ENCODE results near the gene ANKLE2.
"Not testable (repeated sequence)": the region's sequence is repeated elsewhere in the genome, so short reads cannot be mapped to it uniquely, and the experiment has no call there.

Gene ANKLE2

GRCh38 chr12:132759359-132759758, 2.3 kb downstream of the ANKLE2 start:
- H3K4me3 ChIP-seq (ENCODE audit: low read depth, low read length) = no peak overlapping the region
- H3K9me3 ChIP-seq (ENCODE audit: control insufficient read depth, insufficient read depth, low read length) = no peaks in the 10 kb centered on the region
- no peaks in the 10 kb centered on the region for H3K4me1 ChIP-seq (ENCODE audit: control insufficient read depth, insufficient read depth, low read length)
- H3K9ac ChIP-seq (ENCODE audit: low read depth, low read length) = no peak overlapping the region
- H3K27me3 ChIP-seq (ENCODE audit: control insufficient read depth, insufficient read depth, low read length) = no peaks in the 10 kb centered on the region
- H3K36me3 ChIP-seq (ENCODE audit: control insufficient read depth, insufficient read depth, low read length) = peaks cover 10% of the 10 kb centered on the region

- not testable (repeated sequence) for H3K27me3 ChIP-seq (ENCODE audit: control insufficient read depth, insufficient read depth, low read length); H3K9me3 ChIP-seq (ENCODE audit: control insufficient read depth, insufficient read depth, low read length); H3K4me1 ChIP-seq (ENCODE audit: control insufficient read depth, insufficient read depth, low read length); H3K4me3 ChIP-seq (ENCODE audit: low read depth, low read length); H3K9ac ChIP-seq (ENCODE audit: low read depth, low read length)
- H3K36me3 ChIP-seq (ENCODE audit: control insufficient read depth, insufficient read depth, low read length) = peaks cover 11% of the 10 kb centered on the region
These were observed 2.8 kb downstream of the ANKLE2 start for GRCh38 chr12:132758825-132759224.

DNA sequence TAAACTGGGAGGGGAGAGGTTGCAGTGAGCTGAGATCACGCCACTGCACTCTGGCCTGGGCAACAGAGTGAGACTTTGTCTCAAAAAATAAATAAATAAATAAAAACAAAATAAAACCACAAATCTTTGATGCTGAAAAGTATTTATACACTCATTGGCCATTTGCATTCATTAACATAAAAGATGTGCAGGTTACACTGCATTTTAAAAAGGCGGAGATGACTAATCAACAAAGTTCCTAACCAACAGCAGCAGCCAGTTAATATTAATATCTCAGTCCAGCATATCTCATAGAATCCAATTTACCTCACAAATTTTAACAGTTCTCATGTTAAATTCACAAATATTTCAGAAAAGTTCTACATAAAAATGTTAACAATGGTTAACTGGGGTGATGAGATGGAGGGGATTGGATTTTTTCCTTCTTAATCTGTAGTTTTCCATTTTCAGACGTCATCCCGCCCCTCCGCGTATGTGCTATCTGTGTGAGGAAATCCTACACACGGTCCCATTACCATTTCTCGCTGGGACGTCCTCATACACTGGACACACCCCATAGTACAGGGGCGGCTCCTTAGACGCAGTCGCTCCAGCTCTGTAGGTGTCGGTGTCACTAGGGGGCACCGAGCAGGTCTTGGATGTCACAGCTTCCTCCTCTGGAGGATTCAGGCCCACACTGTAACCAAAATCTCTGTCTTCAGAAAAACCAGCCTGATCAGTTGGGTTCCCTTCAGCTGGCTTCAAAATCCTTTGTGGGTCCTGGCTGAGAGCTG, 7.3 kb downstream of the ANKLE2 start:
- Histone ChIP-seq H3K4me3 (ENCODE audit: low read depth, low read length) (no peak overlapping the region), H3K4me1 (ENCODE audit: control insufficient read depth, insufficient read depth, low read length) (no peaks in the 10 kb centered on the region), H3K27me3 (ENCODE audit: control insufficient read depth, insufficient read depth, low read length) (no peaks in the 10 kb centered on the region), H3K36me3 (ENCODE audit: control insufficient read depth, insufficient read depth, low read length) (peaks cover 29% of the 10 kb centered on the region), H3K9me3 (ENCODE audit: control insufficient read depth, insufficient read depth, low read length) (no peaks in the 10 kb centered on the region), H3K9ac (ENCODE audit: low read depth, low read length) (no peak overlapping the region)

- H3K27me3 ChIP-seq (ENCODE audit: control insufficient read depth, insufficient read depth, low read length); H3K9ac ChIP-seq (ENCODE audit: low read depth, low read length); H3K9me3 ChIP-seq (ENCODE audit: control insufficient read depth, insufficient read depth, low read length); H3K4me1 ChIP-seq (ENCODE audit: control insufficient read depth, insufficient read depth, low read length); H3K4me3 ChIP-seq (ENCODE audit: low read depth, low read length): not testable (repeated sequence)
- peaks cover 33% of the 10 kb centered on the region for H3K36me3 ChIP-seq (ENCODE audit: control insufficient read depth, insufficient read depth, low read length)
These were observed 8.0 kb downstream of the ANKLE2 start for GRCh38 chr12:132753670-132754069.

DNA sequence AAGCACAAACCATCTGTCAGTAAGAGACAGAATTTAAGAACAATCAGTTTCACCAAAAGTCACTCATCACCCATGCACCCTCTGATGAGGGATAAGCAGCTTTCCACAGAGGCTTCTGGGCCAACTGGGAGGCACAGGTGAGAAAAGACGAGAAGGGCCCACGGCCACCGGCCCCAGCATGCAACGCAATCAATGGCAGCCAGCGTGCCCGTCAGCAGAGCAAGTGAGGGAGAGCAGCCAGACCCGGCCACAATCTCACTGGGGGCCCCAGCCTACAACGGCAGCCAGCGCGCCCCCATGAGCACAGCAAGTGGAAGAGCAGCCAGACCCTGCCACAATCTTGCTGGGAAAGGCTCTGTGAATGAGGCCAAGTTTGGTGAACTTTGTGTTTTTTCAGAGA, 13.3 kb downstream of the ANKLE2 start:
- H3K9me3 ChIP-seq (ENCODE audit: control insufficient read depth, insufficient read depth, low read length) = no peaks in the 10 kb centered on the region
- H3K4me1 ChIP-seq (ENCODE audit: control insufficient read depth, insufficient read depth, low read length) = no peaks in the 10 kb centered on the region
- no peak overlapping the region for H3K9ac ChIP-seq (ENCODE audit: low read depth, low read length)
- peaks cover 65% of the 10 kb centered on the region for H3K36me3 ChIP-seq (ENCODE audit: control insufficient read depth, insufficient read depth, low read length)
- no peaks in the 10 kb centered on the region for H3K27me3 ChIP-seq (ENCODE audit: control insufficient read depth, insufficient read depth, low read length)
- H3K4me3 ChIP-seq (ENCODE audit: low read depth, low read length) = no peak overlapping the region

- Histone ChIP-seq H3K27me3 (ENCODE audit: control insufficient read depth, insufficient read depth, low read length) (no peaks in the 10 kb centered on the region), H3K4me1 (ENCODE audit: control insufficient read depth, insufficient read depth, low read length) (no peaks in the 10 kb centered on the region), H3K4me3 (ENCODE audit: low read depth, low read length) (no peak overlapping the region), H3K36me3 (ENCODE audit: control insufficient read depth, insufficient read depth, low read length) (peaks cover 69% of the 10 kb centered on the region), H3K9me3 (ENCODE audit: control insufficient read depth, insufficient read depth, low read length) (no peaks in the 10 kb centered on the region), H3K9ac (ENCODE audit: low read depth, low read length) (no peak overlapping the region)
These were observed 13.7 kb downstream of the ANKLE2 start for GRCh38 chr12:132747896-132748295.

DNA sequence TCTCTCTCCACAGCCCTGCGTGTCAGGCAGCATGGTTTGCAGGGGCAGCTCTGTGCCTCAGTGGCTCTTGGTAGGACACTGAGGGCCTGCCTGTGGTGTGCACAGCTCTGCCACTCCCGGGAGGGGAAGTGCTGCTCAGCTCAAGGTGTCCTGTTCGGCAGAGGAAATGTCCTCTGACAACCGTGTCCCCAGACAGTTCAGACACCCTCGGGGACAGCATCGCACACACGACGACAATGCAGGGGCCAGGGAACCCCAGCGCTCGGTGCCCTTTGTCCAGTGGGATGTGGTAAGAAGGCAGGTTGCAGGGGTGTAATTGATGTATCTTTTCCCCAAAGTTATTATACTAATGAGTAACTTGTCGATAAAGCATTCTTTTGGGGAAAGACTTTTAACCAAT, 14.2 kb downstream of the ANKLE2 start:
- no peak overlapping the region for H3K9ac ChIP-seq (ENCODE audit: low read depth, low read length)
- H3K36me3 ChIP-seq (ENCODE audit: control insufficient read depth, insufficient read depth, low read length) = peaks cover 74% of the 10 kb centered on the region
- H3K4me1 ChIP-seq (ENCODE audit: control insufficient read depth, insufficient read depth, low read length) = no peaks in the 10 kb centered on the region
- H3K9me3 ChIP-seq (ENCODE audit: control insufficient read depth, insufficient read depth, low read length) = no peaks in the 10 kb centered on the region
- H3K27me3 ChIP-seq (ENCODE audit: control insufficient read depth, insufficient read depth, low read length) = no peaks in the 10 kb centered on the region
- no peak overlapping the region for H3K4me3 ChIP-seq (ENCODE audit: low read depth, low read length)

- peaks cover 74% of the 10 kb centered on the region for H3K36me3 ChIP-seq (ENCODE audit: control insufficient read depth, insufficient read depth, low read length)
- H3K9ac ChIP-seq (ENCODE audit: low read depth, low read length) = no peak overlapping the region
- no peaks in the 10 kb centered on the region for H3K9me3 ChIP-seq (ENCODE audit: control insufficient read depth, insufficient read depth, low read length)
- H3K4me1 ChIP-seq (ENCODE audit: control insufficient read depth, insufficient read depth, low read length) = no peaks in the 10 kb centered on the region
- no peak overlapping the region for H3K4me3 ChIP-seq (ENCODE audit: low read depth, low read length)
- H3K27me3 ChIP-seq (ENCODE audit: control insufficient read depth, insufficient read depth, low read length) = no peaks in the 10 kb centered on the region
These were observed 15.0 kb downstream of the ANKLE2 start for GRCh38 chr12:132746613-132747012.

DNA sequence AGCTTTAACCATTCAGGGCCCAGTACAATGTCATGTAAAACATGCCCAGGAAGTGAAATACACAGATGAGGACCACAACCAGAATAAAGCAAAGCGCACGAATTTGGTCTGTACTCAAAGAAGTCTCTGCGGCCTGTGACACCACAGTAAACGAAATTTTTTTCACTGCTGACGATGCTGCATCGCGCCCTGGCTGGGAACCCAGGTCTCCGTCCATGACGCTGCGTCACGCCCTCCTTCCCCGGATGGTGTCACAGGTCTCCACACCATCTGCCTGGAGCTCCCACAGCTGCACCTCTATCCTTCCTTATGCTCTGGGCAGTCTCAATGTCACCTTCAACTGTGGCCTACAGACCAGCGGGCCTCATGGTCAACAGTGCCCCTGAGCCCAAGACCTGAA, 17.8 kb downstream of the ANKLE2 start:
- Histone ChIP-seq H3K9ac (ENCODE audit: low read depth, low read length) (no peak overlapping the region), H3K4me1 (ENCODE audit: control insufficient read depth, insufficient read depth, low read length) (no peaks in the 10 kb centered on the region), H3K36me3 (ENCODE audit: control insufficient read depth, insufficient read depth, low read length) (peaks cover 78% of the 10 kb centered on the region), H3K4me3 (ENCODE audit: low read depth, low read length) (no peak overlapping the region), H3K9me3 (ENCODE audit: control insufficient read depth, insufficient read depth, low read length) (no peaks in the 10 kb centered on the region), H3K27me3 (ENCODE audit: control insufficient read depth, insufficient read depth, low read length) (no peaks in the 10 kb centered on the region)

DNA sequence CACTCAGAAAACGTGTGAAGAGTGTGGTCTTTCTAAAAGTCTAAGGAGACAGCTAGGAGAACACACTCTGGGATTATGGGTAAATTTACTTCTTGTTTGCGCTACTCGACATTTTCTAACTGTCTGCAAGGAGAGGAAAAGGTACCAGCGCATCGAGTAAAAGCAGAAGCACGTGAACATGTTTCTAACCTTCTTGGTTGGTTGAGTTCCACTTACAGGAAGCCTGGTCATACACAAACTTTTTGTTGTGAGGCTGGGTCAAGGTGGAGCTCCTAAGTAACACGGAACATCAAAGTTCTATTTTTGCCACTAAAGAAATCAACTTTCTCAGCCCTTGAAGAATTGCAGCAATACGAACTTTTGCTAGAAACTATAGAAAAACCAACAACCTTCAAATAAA, 20.0 kb downstream of the ANKLE2 start:
- Histone ChIP-seq H3K9me3 (ENCODE audit: control insufficient read depth, insufficient read depth, low read length) (no peaks in the 10 kb centered on the region), H3K27me3 (ENCODE audit: control insufficient read depth, insufficient read depth, low read length) (no peaks in the 10 kb centered on the region), H3K36me3 (ENCODE audit: control insufficient read depth, insufficient read depth, low read length) (peaks cover 74% of the 10 kb centered on the region), H3K4me3 (ENCODE audit: low read depth, low read length) (no peak overlapping the region), H3K4me1 (ENCODE audit: control insufficient read depth, insufficient read depth, low read length) (no peaks in the 10 kb centered on the region), H3K9ac (ENCODE audit: low read depth, low read length) (no peak overlapping the region)

DNA sequence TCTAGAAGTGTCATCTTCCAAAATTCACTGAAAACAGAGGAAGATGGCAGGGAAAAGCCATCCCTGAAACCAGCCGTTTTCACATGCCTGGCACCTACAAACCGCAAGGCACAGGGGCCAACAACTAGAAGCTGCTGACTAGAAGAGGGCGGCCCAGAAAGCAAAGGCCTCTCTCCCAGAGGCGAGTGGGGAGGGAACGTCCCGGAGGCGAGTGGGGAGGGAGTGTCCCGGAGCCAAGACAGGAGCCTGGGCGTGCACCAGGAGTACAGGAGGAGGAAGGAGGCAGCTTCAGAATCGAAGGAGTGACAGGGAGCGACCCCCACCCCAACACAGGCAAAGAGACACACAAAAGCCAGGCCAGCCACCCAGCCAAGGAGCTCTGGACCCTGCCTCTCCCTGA, 21.0 kb downstream of the ANKLE2 start:
- Histone ChIP-seq H3K36me3 (ENCODE audit: control insufficient read depth, insufficient read depth, low read length) (peaks cover 80% of the 10 kb centered on the region), H3K9me3 (ENCODE audit: control insufficient read depth, insufficient read depth, low read length) (no peaks in the 10 kb centered on the region), H3K9ac (ENCODE audit: low read depth, low read length) (no peak overlapping the region), H3K27me3 (ENCODE audit: control insufficient read depth, insufficient read depth, low read length) (no peaks in the 10 kb centered on the region), H3K4me3 (ENCODE audit: low read depth, low read length) (no peak overlapping the region), H3K4me1 (ENCODE audit: control insufficient read depth, insufficient read depth, low read length) (no peaks in the 10 kb centered on the region)

DNA sequence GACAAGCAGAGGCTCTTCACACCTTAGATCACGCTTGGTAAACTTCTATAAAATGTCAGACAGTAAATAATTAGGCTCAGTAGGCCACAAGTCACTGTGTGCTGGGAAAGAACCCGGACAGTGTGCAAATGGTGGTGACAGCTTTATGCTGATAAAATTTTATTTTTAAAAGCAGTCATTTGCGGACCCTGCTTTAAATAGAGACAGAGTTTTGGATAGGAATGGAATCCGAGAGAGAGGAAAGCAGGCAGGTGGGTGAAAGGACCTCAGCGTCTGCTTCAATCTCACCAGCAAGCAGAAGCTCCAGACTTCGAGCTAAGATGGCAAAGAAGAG, 21.4 kb downstream of the ANKLE2 start:
- peaks cover 80% of the 10 kb centered on the region for H3K36me3 ChIP-seq (ENCODE audit: control insufficient read depth, insufficient read depth, low read length)
- no peaks in the 10 kb centered on the region for H3K4me1 ChIP-seq (ENCODE audit: control insufficient read depth, insufficient read depth, low read length)
- no peaks in the 10 kb centered on the region for H3K27me3 ChIP-seq (ENCODE audit: control insufficient read depth, insufficient read depth, low read length)
- no peak overlapping the region for H3K9ac ChIP-seq (ENCODE audit: low read depth, low read length)
- no peak overlapping the region for H3K4me3 ChIP-seq (ENCODE audit: low read depth, low read length)
- no peaks in the 10 kb centered on the region for H3K9me3 ChIP-seq (ENCODE audit: control insufficient read depth, insufficient read depth, low read length)
